K562 (cell line): ENCODE measurements around the gene RIPPLY3. TPM values are rescaled to one million over a fixed set of nuclear protein-coding genes. Genes with fewer than 3 reads are reported as not detected.

Experiments
- ATF1 ChIP-seq, 2 experiments: fragments of 450-650 bp in 1 of 2; IDR thresholded peaks; 2 replicates each; pipeline ENCODE4 v1.6.1; 2016; ENCODE audit warnings: missing compliant biosample characterization in 1 of 2, missing genetic modification characterization in 1 of 2
- E2F1 ChIP-seq: sonication (generic); formaldehyde crosslinking; IDR thresholded peaks from 2 replicates; pipeline ENCODE4 v1.8.1; 2023; ENCODE audit warnings: mild to moderate bottlenecking, missing genetic modification reagents, moderate library complexity
- FOS ChIP-seq: IDR thresholded peaks from 3 replicates; pipeline ENCODE4 v1.6.1; 2011; ENCODE audit not compliant: insufficient read length; ENCODE audit errors: extremely low read depth
- GTF2E2 ChIP-seq: fragments of 200-800 bp; sonication (Bioruptor generic); IDR thresholded peaks from 2 replicates; pipeline ENCODE4 v1.6.1; 2016; ENCODE audit warnings: missing genetic modification characterization, missing compliant biosample characterization
- HBP1 ChIP-seq: fragments of 450-650 bp; formaldehyde crosslinking; IDR thresholded peaks from 2 replicates; pipeline ENCODE4 v1.4.0; 2022; ENCODE audit warnings: missing genetic modification characterization
- HMG20B ChIP-seq: fragments of 250-450 bp; sonication (Bioruptor Pico); IDR thresholded peaks from 2 replicates; pipeline ENCODE4 v1.5.0; 2021; ENCODE audit warnings: mild to moderate bottlenecking
- MBD1 ChIP-seq: fragments of 250-450 bp; sonication (Bioruptor Pico); IDR thresholded peaks from 2 replicates; pipeline ENCODE4 v1.8.0; 2022; ENCODE audit warnings: inconsistent platforms
- MXI1 ChIP-seq: IDR thresholded peaks from 2 replicates; pipeline ENCODE4 v1.6.1; 2011; ENCODE audit warnings: low read depth, mild to moderate bottlenecking, improper control_type of control experiment, low read length
- PBX2 ChIP-seq, 2 experiments: IDR thresholded peaks in 1 of 2; conservative IDR thresholded peaks in 1 of 2; 2 replicates each; pipeline ENCODE4 v1.6.1; 2016; ENCODE audit warnings: low read depth in 2 of 2, mild to moderate bottlenecking in 1 of 2, missing compliant biosample characterization in 1 of 2, missing genetic modification characterization in 1 of 2, moderate library complexity in 1 of 2
- POU5F1 ChIP-seq: fragments of 150-350 bp; IDR thresholded peaks from 2 replicates; pipeline ENCODE4 v1.6.1; 2014; ENCODE audit warnings: borderline replicate concordance, low read length, low read depth, mild to moderate bottlenecking; ENCODE audit not compliant: partially characterized antibody
- RNF219 ChIP-seq: fragments of 250-450 bp; sonication (Bioruptor Pico); IDR thresholded peaks from 2 replicates; pipeline ENCODE4 v1.5.0; 2022; ENCODE audit warnings: mild to moderate bottlenecking
- STAT5A ChIP-seq: IDR thresholded peaks from 2 replicates; pipeline ENCODE4 v1.6.1; 2012; ENCODE audit warnings: low read length, inconsistent platforms, borderline replicate concordance
- ZBTB7A ChIP-seq: IDR thresholded peaks from 2 replicates; pipeline ENCODE4 v1.6.1; 2011; ENCODE audit warnings: low read depth, mild to moderate bottlenecking, low read length, moderate library complexity, borderline replicate concordance; ENCODE audit not compliant: control insufficient read depth
- ZNF174 ChIP-seq: fragments of 250-450 bp; sonication (Bioruptor Pico); IDR thresholded peaks from 2 replicates; pipeline ENCODE4 v1.4.0; 2020; ENCODE audit warnings: mild to moderate bottlenecking
- polyA plus RNA-seq, 8 experiments: library from polyadenylated mRNA; depleted of rRNA in 4 of 8; stranded (reverse) in 5 of 8; unstranded in 3 of 8; fragments of >200 nt; fragmentation: Nextera tagmentation in 2 of 8; fragmentation: Illumina TruSeq in 1 of 8; extraction: Ambion mirVana in 2 of 8; extraction: Trizol in 1 of 8; gene quantifications; 2 replicates each; pipeline versions ENCODE4 v1.2.1 to v1.2.3, GENCODE V29; 2011 to 2014; ENCODE audit warnings: inconsistent platforms in 1 of 8, missing spikeins in 1 of 8
- total RNA-seq, 7 experiments: library from RNA; depleted of rRNA in 6 of 7; stranded (reverse); fragments of >200 nt in 6 of 7; fragmentation: Illumina TruSeq in 2 of 7; extraction: Trizol in 2 of 7; gene quantifications; 2 replicates each; pipeline versions ENCODE4 v1.2.1 to v1.2.3, GENCODE V29; 2011 to 2021; ENCODE audit warnings: low replicate concordance in 1 of 7

The RIPPLY3 gene
- total and polyA plus RNA-seq, 9 of the 15 experiments (the other 6 are each of a cell fraction or from before 2014, with no cell fraction given), result not detected

- TF ChIP-seq FOS (no peak), ZBTB7A (peak; percentile 91), ZNF174 (CRISPR knock-in tag) (no peak), ATF1 (CRISPR knock-in tag; IDR thresholded peaks at IDR 0.05) (no peak), ATF1 (tag; IDR thresholded peaks at IDR 0.05) (peak; percentile 73), STAT5A (no peak), HBP1 (CRISPR knock-in tag) (no peak), MBD1 (CRISPR knock-in tag) (no peak), POU5F1 (no peak), HMG20B (CRISPR knock-in tag) (no peak), GTF2E2 (tag) (no peak), PBX2 (CRISPR knock-in tag; IDR thresholded peaks at IDR 0.05; ENCODE audit: low read depth) (no peak), PBX2 (tag; conservative IDR thresholded peaks at IDR 0.05; ENCODE audit: low read depth) (no peak), E2F1 (CRISPR knock-in tag) (peak; percentile 69), RNF219 (0 out of 2 replicates have a peak, but pooled peaks have one; percentile 22), MXI1 (0 out of 2 replicates have a peak, but pooled peaks have one; percentile 20)
Measured at GRCh38 chr21:36989699-36990507, 16.6 kb upstream of the RIPPLY3 start (continued).
